NB4 (cell line): Measurements from ENCODE around the gene COL26A1.

Experiments used
- MYC ChIP-seq: IDR thresholded peaks from 2 replicates; pipeline ENCODE4 v1.6.1; 2011; ENCODE audit warnings: low read depth, low read length
- POLR2A ChIP-seq: IDR thresholded peaks from 2 replicates; pipeline ENCODE4 v1.6.1; 2011; ENCODE audit warnings: mild to moderate bottlenecking; ENCODE audit not compliant: insufficient read length; ENCODE audit errors: extremely low read depth
- TF ChIP-seq, protein P1 (sequence below): IDR thresholded peaks from one replicate; pipeline ENCODE4 v1.5.1; 2012; ENCODE audit warnings: low read depth, low read length
- TF ChIP-seq, protein P2 (sequence below): IDR thresholded peaks from 2 replicates; pipeline ENCODE4 v1.6.1; 2011; ENCODE audit warnings: low read depth, low read length

DNA sequence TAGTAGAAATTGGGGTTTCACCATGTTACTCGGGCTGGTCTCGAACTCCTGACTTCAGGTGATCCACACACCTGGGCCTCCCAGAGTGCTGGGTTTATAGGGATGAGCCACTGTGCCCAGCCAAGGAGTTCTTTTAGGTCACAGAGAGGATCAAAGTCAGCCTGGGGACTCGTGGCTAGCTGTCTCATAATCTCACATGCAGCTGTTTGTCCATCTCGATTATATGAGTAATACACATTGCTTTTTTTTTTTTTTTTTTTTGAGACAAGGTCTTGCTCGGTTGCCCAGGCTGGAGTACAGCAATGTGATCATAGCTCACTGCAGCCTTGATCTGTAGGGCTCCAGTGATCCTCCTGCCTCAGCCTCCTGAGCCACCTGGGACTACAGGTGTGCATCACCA lies 43.3 kb upstream of the COL26A1 start:
- TF ChIP-seq, protein P1, sequence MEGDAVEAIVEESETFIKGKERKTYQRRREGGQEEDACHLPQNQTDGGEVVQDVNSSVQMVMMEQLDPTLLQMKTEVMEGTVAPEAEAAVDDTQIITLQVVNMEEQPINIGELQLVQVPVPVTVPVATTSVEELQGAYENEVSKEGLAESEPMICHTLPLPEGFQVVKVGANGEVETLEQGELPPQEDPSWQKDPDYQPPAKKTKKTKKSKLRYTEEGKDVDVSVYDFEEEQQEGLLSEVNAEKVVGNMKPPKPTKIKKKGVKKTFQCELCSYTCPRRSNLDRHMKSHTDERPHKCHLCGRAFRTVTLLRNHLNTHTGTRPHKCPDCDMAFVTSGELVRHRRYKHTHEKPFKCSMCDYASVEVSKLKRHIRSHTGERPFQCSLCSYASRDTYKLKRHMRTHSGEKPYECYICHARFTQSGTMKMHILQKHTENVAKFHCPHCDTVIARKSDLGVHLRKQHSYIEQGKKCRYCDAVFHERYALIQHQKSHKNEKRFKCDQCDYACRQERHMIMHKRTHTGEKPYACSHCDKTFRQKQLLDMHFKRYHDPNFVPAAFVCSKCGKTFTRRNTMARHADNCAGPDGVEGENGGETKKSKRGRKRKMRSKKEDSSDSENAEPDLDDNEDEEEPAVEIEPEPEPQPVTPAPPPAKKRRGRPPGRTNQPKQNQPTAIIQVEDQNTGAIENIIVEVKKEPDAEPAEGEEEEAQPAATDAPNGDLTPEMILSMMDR = no peak
- TF ChIP-seq POLR2A (no peak), MYC (no peak)
- TF ChIP-seq, protein P2, sequence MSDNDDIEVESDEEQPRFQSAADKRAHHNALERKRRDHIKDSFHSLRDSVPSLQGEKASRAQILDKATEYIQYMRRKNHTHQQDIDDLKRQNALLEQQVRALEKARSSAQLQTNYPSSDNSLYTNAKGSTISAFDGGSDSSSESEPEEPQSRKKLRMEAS = no peak
